Measurements from ENCODE around the gene FCAMR. TPM values are rescaled to one million over a fixed set of nuclear protein-coding genes. Genes with fewer than 3 reads are reported as not detected.

The FCAMR gene
- total and polyA plus RNA-seq, 2 donors (not counting 1 experiment from before 2014, with no cell fraction given) = not detected

DNA sequence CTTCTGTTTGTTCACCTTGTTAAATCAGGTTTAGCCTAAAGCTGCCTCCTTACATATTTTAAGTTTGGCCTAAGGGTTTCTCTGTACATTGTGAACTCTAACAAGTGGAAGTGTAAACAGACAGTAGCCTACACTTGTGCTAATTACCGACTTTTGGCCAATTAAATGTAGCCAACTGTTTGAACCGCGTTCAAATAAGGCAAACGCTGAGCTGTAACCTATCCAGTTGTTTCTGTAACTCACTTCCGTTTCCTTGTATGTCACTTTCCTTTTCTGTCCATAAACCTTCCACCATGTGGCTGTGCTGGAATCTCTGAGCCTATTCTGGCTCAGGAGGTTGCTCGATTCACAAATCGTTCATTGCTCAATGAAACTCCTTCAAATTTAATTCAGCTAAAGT lies 8.0 kb upstream of the FCAMR start:
- no peak overlapping the region for H3K9ac ChIP-seq (ENCODE audit: insufficient read depth, low read length)
- H4K20me1 ChIP-seq (ENCODE audit: control insufficient read depth, extremely low read depth, insufficient read depth, low read length) = no peaks in the 10 kb centered on the region
- no peaks in the 10 kb centered on the region for H3K79me2 ChIP-seq (ENCODE audit: control insufficient read depth, insufficient read depth, low read length)
- no peak for DNase-seq (ENCODE audit: low read depth in 2 of 2)
- H3K4me3 ChIP-seq (replicated peaks in 1 of 4; ENCODE audit: control extremely low read depth in 1 of 4, insufficient read depth in 1 of 4, low read depth in 3 of 4, low read length in 4 of 4) = no peak overlapping the region
- H3K36me3 ChIP-seq (ENCODE audit: control insufficient read depth, insufficient read depth, low read length) = no peaks in the 10 kb centered on the region
- H2AFZ ChIP-seq (ENCODE audit: low read length) = no peak overlapping the region
- no peak for TF ChIP-seq EZH2 (IDR thresholded peaks at IDR 0.05; ENCODE audit: low read length, missing control alignments)
- no peak for TF ChIP-seq CTCF (conservative IDR thresholded peaks at IDR 0.05 in 1 of 2, IDR thresholded peaks at IDR 0.05 in 1 of 2; ENCODE audit: low read depth in 1 of 2, low read length in 2 of 2)
- no peak overlapping the region for H3K4me2 ChIP-seq (ENCODE audit: extremely low read depth, insufficient read depth, low read length)
- no peak overlapping the region for H3K27ac ChIP-seq (ENCODE audit: insufficient read depth, low read length)
- H3K9me3 ChIP-seq (ENCODE audit: control insufficient read depth, insufficient read depth, low read depth, low read length) = no peaks in the 10 kb centered on the region
- H3K4me1 ChIP-seq (ENCODE audit: control insufficient read depth, extremely low read depth, insufficient read depth, low read length) = no peaks in the 10 kb centered on the region
- H3K27me3 ChIP-seq (ENCODE audit: control insufficient read depth, insufficient read depth, low read length) = peaks cover 10% of the 10 kb centered on the region

DNA sequence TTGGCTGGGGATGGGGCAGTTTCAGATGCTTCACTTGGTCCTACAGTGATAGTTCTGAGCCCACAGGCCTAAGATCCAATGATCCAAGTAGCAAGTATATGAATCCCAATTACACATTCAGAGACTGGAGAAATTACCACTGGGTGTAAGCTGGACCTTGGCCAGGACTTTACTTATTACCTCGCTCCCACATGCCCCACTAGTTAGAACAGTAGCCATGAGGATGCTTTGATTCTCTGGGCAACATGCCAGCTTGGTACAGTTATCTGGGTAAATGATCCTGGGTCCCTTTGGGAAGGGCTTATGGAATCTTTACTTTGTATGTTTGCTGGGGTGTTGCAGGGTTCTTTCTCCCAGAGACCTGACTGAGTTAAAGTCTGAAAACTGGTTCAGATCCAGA lies 5.0 kb upstream of the FCAMR start:
- TF ChIP-seq CTCF (conservative IDR thresholded peaks at IDR 0.05 in 1 of 2, IDR thresholded peaks at IDR 0.05 in 1 of 2; ENCODE audit: low read depth in 1 of 2, low read length in 2 of 2) = no peak
- TF ChIP-seq EZH2 (IDR thresholded peaks at IDR 0.05; ENCODE audit: low read length, missing control alignments) = no peak
- Histone ChIP-seq H3K79me2 (ENCODE audit: control insufficient read depth, insufficient read depth, low read length) (no peaks in the 10 kb centered on the region), H3K9ac (ENCODE audit: insufficient read depth, low read length) (no peak overlapping the region), H3K4me2 (ENCODE audit: extremely low read depth, insufficient read depth, low read length) (no peak overlapping the region), H3K4me1 (ENCODE audit: control insufficient read depth, extremely low read depth, insufficient read depth, low read length) (no peaks in the 10 kb centered on the region), H3K36me3 (ENCODE audit: control insufficient read depth, insufficient read depth, low read length) (no peaks in the 10 kb centered on the region), H3K4me3 (replicated peaks in 1 of 4; ENCODE audit: control extremely low read depth in 1 of 4, insufficient read depth in 1 of 4, low read depth in 3 of 4, low read length in 4 of 4) (no peak overlapping the region), H3K27ac (ENCODE audit: insufficient read depth, low read length) (no peak overlapping the region), H2AFZ (ENCODE audit: low read length) (no peak overlapping the region), H3K27me3 (ENCODE audit: control insufficient read depth, insufficient read depth, low read length) (peaks cover 11% of the 10 kb centered on the region), H4K20me1 (ENCODE audit: control insufficient read depth, extremely low read depth, insufficient read depth, low read length) (no peaks in the 10 kb centered on the region), H3K9me3 (ENCODE audit: control insufficient read depth, insufficient read depth, low read depth, low read length) (no peaks in the 10 kb centered on the region)
- DNase-seq (ENCODE audit: low read depth in 2 of 2) = no peak

GRCh38 chr1:206974140-206974539 lies 3.9 kb upstream of the FCAMR start:
- no peak overlapping the region for H2AFZ ChIP-seq (ENCODE audit: low read length)
- no peak for DNase-seq (ENCODE audit: low read depth in 2 of 2)
- TF ChIP-seq CTCF (conservative IDR thresholded peaks at IDR 0.05 in 1 of 2, IDR thresholded peaks at IDR 0.05 in 1 of 2; ENCODE audit: low read depth in 1 of 2, low read length in 2 of 2) (no peak), EZH2 (IDR thresholded peaks at IDR 0.05; ENCODE audit: low read length, missing control alignments) (no peak)
- no peak overlapping the region for H3K4me2 ChIP-seq (ENCODE audit: extremely low read depth, insufficient read depth, low read length)
- H3K4me1 ChIP-seq (ENCODE audit: control insufficient read depth, extremely low read depth, insufficient read depth, low read length) = no peaks in the 10 kb centered on the region
- no peaks in the 10 kb centered on the region for H3K9me3 ChIP-seq (ENCODE audit: control insufficient read depth, insufficient read depth, low read depth, low read length)
- no peak overlapping the region for H3K9ac ChIP-seq (ENCODE audit: insufficient read depth, low read length)
- no peak overlapping the region for H3K4me3 ChIP-seq (replicated peaks in 1 of 4; ENCODE audit: control extremely low read depth in 1 of 4, insufficient read depth in 1 of 4, low read depth in 3 of 4, low read length in 4 of 4)
- no peak overlapping the region for H3K27ac ChIP-seq (ENCODE audit: insufficient read depth, low read length)
- no peaks in the 10 kb centered on the region for H3K79me2 ChIP-seq (ENCODE audit: control insufficient read depth, insufficient read depth, low read length)
- no peaks in the 10 kb centered on the region for H3K36me3 ChIP-seq (ENCODE audit: control insufficient read depth, insufficient read depth, low read length)
- H3K27me3 ChIP-seq (ENCODE audit: control insufficient read depth, insufficient read depth, low read length) = peaks cover 10% of the 10 kb centered on the region
- H4K20me1 ChIP-seq (ENCODE audit: control insufficient read depth, extremely low read depth, insufficient read depth, low read length) = no peaks in the 10 kb centered on the region
